ENCODE results near the gene FYB1.
A peak's percentile ranks its signal among the peaks of the same experiment; 100 is the strongest.

The FYB1 gene

DNA sequence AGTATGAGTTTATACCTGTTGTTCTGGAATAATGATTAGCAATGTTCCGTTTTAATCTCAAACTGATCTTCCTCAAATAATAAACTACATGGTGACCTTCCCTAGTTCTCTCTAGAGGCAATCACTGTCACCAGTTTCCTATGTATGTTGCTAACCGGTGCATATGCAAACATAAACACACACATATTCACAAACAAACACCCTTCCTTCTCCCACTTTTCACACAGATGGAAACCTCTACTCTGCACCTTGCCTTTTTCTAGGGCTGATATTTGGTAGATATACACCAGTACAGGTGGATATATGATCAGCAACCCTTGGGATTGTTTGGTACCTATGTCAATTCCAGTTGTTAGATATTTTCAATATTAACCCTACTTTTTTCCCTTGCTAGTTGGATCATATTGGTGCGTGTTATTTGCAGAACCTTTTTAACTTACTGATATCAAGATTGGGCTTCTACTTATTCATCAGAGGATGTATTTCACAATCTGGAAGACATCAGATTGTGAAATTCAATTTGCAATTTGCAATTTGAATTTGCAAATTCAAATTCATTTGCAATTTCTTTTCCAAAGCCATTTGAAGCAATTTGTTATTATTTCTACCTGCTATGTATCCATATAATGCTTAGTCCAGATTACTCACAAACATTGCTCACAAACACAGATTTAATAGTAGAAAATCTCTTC lies 12.6 kb downstream of the FYB1 start:
- no peak for DNase-seq (ENCODE audit: low read depth in 2 of 2)

DNA sequence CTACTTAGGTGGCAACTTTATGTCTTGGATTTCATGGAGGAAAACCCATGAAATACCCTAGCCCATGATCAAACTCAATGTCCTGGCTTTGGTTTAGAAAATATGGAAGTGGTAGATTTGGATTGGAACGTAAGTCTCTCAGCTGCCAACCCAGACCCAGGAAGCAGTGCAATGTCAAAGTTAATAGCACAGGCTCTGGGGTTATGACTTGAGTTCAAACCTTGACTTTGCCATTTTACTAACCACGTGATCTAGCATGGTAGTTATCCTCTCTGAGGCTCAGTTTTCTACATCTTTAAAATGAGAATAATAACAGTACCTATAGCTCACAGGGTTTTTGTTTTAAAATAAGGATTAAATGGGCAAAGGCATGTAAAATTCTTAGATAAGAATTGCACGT lies 13.8 kb downstream of the FYB1 start:
- no peak for DNase-seq (ENCODE audit: low read depth in 2 of 2)

DNA sequence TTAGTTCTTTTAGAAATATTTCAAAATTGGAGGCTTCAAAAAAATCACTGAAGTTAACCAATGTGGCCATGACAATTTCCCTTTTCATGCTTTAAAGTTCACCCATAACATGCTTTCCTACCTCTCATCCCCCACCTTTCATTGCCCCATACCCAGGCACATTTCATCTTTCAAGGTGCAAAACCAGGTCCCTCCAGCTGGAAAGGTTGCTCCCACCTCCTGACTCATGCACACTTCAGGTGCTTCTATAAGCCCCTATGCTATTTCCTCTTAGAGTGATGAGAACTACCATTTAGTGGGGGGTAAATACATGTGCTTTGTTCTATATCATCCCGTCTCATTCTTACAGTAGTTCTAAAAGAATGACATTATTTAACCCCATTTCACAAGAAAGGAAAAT lies 15.4 kb downstream of the FYB1 start:
- DNase-seq (ENCODE audit: low read depth in 2 of 2) = no peak

DNA sequence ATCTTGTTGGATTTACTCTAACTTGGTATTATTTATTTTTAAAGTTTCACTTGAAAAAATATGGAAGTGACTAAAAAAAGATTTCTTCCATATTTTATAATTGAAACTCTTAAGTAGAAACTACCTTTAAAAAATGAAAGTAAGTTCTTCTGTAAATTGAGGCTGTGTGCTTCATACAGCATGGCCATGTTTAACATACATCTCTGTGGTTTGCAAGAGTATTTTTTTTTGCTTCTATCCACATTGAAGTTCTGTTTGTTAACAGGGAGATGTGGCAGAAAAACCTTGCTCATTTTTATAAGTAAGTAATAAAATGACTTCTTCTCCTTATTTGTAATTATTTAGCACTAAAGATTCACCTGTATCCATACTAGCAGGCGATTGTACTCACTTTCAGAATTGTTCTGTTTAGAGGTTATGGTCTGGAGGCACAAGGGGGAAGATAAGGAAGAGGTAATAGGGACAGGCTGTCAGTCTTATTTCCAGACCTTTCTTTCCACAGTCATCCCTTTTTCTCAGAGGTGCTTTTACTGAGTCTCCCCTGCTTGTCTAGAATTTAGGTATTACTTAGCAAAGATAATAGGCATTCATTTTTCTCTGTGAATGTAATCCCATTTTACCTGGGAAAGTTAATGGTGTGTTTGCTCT lies 16.0 kb downstream of the FYB1 start:
- DNase-seq (ENCODE audit: low read depth in 2 of 2) = no peak

DNA sequence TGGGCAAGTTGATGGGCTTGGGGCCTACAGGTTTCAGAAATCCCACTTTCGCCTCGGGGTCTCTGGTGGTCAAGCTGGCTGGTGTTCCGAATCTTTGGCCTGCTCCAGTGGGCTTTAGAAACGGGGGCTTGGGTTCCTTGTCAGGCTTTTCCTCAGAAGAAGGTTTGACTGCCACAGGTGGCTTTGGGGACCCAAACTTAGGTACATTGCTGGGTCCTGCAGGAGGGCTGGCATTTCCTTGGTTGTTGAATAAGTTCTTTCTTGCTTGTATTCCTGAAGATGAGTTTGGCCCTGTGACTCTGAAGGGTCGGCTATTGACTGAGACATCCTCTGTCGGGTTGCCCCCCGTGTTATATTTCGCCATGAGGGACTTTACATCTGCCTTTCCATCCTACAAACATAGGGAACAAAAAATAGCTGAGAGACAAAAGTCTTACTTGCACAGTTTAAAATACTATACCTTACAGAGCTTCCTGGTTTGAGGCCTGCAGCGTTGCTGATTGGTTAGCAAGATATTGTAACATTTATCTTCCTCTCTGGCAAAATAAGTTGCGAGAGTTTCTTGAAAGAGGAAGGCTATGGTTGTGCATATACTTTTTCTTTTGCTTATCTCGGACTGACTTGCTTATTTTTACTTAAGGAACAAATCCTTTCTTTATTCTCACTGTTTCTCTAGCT lies 16.6 kb downstream of the FYB1 start:
- DNase-seq (ENCODE audit: low read depth in 2 of 2) = no peak

DNA sequence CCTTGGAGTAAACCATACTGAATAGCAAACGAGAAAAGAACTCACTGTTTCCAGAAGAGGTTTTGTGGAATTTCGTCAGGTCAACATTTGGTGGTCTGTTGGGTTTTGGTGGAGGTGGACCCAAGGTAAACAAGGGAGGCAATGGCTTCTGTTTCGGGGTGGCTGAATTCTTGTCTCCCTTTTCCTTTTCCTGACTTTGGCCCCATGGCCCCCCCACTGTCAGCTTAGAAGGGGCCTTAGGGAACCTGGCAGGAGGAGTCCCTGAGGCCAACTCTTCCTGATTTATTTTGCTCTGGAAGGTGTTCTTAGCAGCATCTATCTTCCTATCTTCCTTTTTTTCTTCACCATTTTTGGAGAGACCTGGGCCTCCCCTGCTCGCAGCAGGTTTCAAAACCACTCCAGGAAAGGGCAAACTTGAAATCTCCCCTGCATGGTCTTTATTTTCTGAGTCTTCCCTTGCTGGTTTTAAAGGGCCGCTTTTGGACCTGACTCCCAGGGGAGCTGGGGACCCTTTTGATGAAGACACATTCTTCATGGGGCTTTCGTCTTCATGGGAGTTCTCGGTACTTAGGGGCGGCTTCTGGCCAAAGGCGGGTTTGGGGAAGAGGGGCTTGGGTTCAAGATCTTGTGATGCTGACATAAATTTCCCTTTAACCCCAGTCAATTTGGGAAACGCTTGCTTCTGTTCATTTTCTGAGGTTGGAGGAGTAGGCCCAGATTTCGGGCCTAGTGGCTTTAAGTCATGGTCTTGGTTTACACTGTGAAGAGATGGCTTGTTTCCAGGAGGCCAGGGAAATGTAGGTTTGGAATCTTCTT lies 17.4 kb downstream of the FYB1 start:
- DNase-seq (ENCODE audit: low read depth in 2 of 2) = no peak

DNA sequence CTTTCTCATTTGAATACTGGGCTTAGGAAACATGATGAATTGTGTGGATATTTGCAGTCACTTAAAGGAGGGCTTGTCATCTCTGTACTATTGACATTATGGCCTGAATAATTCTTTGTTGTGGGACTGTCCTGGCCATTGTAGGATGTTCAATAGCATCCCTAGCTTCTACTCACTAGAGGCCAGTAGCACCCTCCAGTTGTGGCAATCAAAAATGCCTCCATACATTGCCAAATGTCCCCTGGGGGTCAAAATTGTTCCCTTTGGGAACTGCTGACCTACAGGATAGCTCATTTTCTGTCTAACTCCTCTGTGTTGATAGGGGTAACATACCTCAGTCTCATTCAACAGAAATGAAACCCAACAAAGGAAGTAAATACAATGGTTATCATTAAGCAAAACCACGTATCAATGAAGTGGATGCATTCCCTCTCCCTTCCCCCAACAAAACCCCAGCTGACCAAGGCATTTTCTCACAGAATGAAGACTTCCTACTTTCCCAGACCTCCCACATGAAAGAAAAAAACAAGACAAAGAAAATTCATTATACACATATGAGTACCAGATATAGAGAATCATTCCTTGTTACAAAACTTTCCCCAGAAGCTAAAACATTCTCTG lies 18.1 kb downstream of the FYB1 start:
- DNase-seq (ENCODE audit: low read depth in 2 of 2) = no peak

DNA sequence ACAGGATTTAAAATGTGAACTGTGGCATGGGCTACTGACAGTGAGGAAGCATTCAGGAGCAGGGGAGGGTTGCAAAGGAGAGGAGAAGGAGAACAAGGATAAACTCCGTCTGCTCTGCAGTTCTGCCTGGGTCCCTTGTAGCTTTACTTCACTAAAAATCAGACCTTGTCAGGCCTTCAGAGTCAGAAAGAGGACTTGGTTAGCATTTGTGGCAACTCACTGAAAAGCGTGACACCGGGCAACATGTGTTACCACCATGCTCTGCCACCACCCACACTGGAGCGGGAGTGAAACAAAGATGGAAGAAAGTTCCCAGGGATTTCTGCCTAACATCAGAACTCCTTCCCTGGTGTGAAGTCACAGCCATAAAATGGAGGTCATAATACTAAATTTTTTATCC lies 19.3 kb downstream of the FYB1 start:
- no peak for DNase-seq (ENCODE audit: low read depth in 2 of 2)

DNA sequence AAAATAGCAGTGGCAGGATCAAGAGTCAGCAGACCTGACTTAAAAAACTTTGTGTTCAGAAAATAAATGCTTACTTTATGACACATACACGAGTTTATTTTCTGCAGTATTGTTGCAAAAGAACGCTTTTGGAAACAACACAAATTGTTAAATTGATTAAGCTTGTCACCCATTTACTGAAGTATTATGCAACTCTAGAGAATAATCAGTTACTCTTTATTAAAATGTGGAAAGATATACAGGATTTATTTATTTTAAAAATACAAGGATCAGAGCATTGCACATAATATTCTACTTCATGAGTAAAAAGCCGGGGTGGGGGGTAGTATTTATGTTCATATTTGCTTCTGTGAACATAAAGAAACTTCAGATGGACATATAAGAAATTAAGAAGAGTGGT lies 20.0 kb downstream of the FYB1 start:
- no peak for DNase-seq (ENCODE audit: low read depth in 2 of 2)

DNA sequence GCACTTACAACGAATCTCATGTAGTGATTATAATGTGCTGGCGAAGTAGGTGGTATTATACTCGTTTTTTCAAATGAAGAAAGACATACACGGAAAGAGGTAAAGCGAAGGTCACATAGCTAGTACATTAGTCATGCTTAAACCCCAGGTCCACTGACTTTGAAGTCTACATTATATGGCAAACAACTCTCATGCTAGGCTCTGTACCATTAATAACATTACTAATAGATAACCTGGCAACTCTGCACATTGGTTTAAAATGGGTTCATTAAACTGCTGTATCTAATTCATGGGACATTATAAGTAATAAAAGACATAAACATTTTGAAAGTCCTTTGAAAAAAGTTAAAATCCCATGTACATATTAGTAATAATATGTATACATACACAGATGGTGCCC lies 21.2 kb downstream of the FYB1 start:
- no peak for DNase-seq (ENCODE audit: low read depth in 2 of 2)

DNA sequence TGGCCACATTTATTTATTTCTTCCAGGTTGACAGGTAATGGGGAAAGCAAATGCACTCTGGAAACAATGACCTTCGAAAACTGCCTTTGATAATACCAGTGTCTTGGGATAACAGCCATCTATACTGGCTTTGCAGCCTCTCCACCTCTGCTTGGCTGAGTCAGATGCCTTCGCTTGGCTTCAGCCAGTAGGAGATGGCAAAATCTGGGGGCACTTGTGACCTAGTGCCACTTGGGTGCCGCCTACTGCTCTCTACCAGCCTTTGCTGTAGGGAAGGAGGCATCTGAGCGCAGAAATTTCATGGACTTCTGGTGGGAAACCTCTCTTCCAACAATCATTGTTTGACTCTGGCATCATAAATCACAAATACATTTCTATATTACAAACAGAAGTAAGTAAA lies 21.8 kb downstream of the FYB1 start:
- no peak for DNase-seq (ENCODE audit: low read depth in 2 of 2)

- no peak for DNase-seq (ENCODE audit: low read depth in 2 of 2)
Observed at GRCh38 chr5:39195198-39195826, 24.1 kb downstream of the FYB1 start.

- DNase-seq (ENCODE audit: low read depth in 2 of 2) = peak; percentile 17 to 25
Observed at GRCh38 chr5:39194466-39195136, 24.8 kb downstream of the FYB1 start.

DNA sequence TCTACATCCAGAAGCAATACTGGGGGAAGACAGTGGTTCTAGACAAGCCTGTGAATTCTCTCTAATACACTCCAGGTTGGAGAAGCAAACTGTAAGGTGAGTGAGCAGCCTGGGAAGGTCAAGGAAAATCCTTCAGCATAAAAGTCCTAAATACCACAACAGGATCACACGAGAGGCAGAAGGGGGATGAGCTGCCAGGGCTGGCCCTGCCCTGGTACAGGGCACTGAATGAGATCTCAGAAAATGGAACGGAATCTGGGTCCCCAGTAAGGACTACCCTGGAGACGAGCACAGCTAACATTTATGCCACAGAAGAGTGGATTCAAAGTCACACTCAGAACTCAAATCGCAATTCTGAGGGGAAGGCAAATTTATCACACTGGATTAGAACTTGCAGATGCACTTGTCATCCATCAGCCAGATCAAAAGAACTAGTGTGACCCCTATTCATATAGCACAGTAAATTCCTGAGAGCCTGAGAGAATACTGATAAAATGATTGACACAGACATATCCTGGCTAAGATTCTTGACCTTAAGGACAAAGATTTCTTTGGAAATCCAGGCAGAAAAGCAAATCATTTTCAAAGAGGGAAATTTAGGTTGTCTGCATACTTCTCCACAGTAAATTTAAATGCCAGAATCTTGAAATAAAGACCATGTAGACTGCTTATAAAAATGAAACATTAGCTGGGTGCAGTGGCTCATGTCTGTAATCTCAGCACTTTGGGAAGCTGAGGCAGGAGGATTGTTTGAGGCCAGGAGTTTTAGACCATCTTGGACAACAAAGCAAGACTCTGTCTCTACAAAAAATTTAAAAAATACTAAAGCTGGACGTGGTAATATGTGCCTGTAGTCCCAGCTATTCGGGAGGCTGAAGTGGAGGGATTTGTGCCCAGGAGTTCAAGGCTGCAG lies 25.6 kb downstream of the FYB1 start:
- no peak for DNase-seq (ENCODE audit: low read depth in 2 of 2)

GRCh38 chr5:39192450-39193160 lies 26.8 kb downstream of the FYB1 start:
- DNase-seq (ENCODE audit: low read depth in 2 of 2) = no peak

DNA sequence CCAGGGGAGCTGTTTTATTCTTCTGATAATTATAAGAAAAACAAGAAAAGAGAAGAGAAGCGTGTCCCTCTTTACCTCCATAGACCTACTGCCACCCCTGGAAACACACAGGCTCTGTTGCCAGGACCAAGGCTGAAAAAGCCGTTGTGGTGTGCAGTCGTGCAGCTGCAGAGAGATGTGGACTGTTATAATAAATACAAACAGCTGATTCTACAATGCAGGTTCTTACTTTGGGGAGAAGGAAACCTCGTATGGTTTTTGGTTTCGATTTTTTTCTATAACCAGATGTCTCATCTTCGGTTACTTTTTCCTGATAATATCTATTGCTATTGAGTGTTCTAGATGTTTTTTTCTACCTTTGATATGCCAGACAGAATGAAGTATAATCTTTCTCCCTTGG lies 28.1 kb downstream of the FYB1 start:
- no peak for DNase-seq (ENCODE audit: low read depth in 2 of 2)

- no peak for DNase-seq (ENCODE audit: low read depth in 2 of 2)
Observed at GRCh38 chr5:39190311-39191102, 28.9 kb downstream of the FYB1 start.

- no peak for DNase-seq (ENCODE audit: low read depth in 2 of 2)
Observed at GRCh38 chr5:39189292-39189955, 29.9 kb downstream of the FYB1 start.
